HCT116 (cell line): ENCODE results near the gene PRKAG2. TPM values are rescaled to one million over a fixed set of nuclear protein-coding genes. Genes with fewer than 3 reads are reported as not detected.

Source experiments
- ATAC-seq: fragments of 200-7000 bp; cut with Tn5 transposase; 2 replicates; pipeline ENCODE4 v1.9.1; 2020; ENCODE audit warnings: mild to moderate bottlenecking, moderate library complexity
- BruUV-seq: library from RNA; stranded (reverse); fragments of 400-500 nt; replicated peaks from 2 replicates; lab custom pipeline; 2021; lab: Mats Ljungman, UMichigan
- CTCF ChIA-PET: fragments of 300-600 bp; sonication (Branson Sonifier 250); formaldehyde crosslinking; loops from one replicate; lab custom pipeline; 2021; ENCODE audit warnings: antibody characterized with exemption; lab: Charles Lee
- POLR2A ChIA-PET: fragments of 300-600, 350-600 bp; sonication (Branson Sonifier 250); formaldehyde crosslinking; loops from one replicate; lab custom pipeline; 2021; ENCODE audit warnings: antibody characterized with exemption; lab: Charles Lee
- RAD21 ChIA-PET, 2 experiments: fragments of 300-600 bp; sonication (Branson Sonifier 250); formaldehyde crosslinking; loops; one replicate each; lab custom pipeline; 2023; ENCODE audit warnings: low total read pairs in 2 of 2; ENCODE audit not compliant: uncharacterized antibody in 2 of 2, unreplicated experiment in 2 of 2, low non-redundant PET in 1 of 2; lab: Charles Lee
- DNase-seq: peaks from one replicate; pipeline ENCODE4 v3.0.0-alpha.2; 2010; ENCODE audit warnings: low read depth, low spot score
- H2AFZ ChIP-seq: fragments of 200-600 bp; shearing (Covaris generic), sonication (generic); 2 replicates; pipeline ENCODE4 v1.6.1; 2017; ENCODE audit warnings: low read depth, mixed run types, mixed read lengths, antibody characterized with exemption, low read length; ENCODE audit not compliant: poor library complexity, severe bottlenecking
- H3K27ac ChIP-seq: 2 replicates; pipeline ENCODE4 v1.5.1; 2012; ENCODE audit warnings: low read depth, low read length
- H3K27me3 ChIP-seq: fragments of 200-600 bp; sonication (generic); 2 replicates; pipeline ENCODE4 v1.6.1; 2016; ENCODE audit warnings: mixed run types, low read length, mixed read lengths; ENCODE audit not compliant: insufficient read depth
- H3K36me3 ChIP-seq, 2 experiments: fragments of 200-500 bp in 1 of 2; fragments of 200-600 bp in 1 of 2; sonication (Bioruptor generic) in 1 of 2; sonication (generic) in 1 of 2; 2 replicates each; pipeline versions ENCODE4 v1.5.1 to v1.6.1; 2014 to 2016; ENCODE audit warnings: low read length in 2 of 2, inconsistent platforms in 1 of 2, mixed read lengths in 1 of 2, mixed run types in 1 of 2; ENCODE audit not compliant: insufficient read depth in 2 of 2, control insufficient read depth in 1 of 2
- H3K4me1 ChIP-seq, 2 experiments: fragments of 200-600 bp in 1 of 2; sonication (generic) in 1 of 2; 2 replicates each; pipeline versions ENCODE4 v1.5.1 to v1.6.1; 2012 to 2017; ENCODE audit warnings: low read length in 2 of 2, inconsistent platforms in 1 of 2, mild to moderate bottlenecking in 1 of 2, mixed read lengths in 1 of 2, mixed run types in 1 of 2, moderate library complexity in 1 of 2; ENCODE audit not compliant: insufficient read depth in 2 of 2, control insufficient read depth in 1 of 2
- H3K4me2 ChIP-seq: fragments of 200-600 bp; sonication (generic); 2 replicates; pipeline ENCODE4 v1.6.1; 2017; ENCODE audit warnings: mixed run types, low read length, mixed read lengths
- H3K4me3 ChIP-seq, 2 experiments: fragments of 200-600 bp in 1 of 2; sonication (generic) in 1 of 2; replicated peaks in 1 of 2; 2 replicates each; pipeline ENCODE4 v1.5.1; 2011 to 2016; ENCODE audit warnings: low read length in 2 of 2, control low read depth in 1 of 2, low read depth in 1 of 2, mild to moderate bottlenecking in 1 of 2, mixed read lengths in 1 of 2, mixed run types in 1 of 2
- H3K79me2 ChIP-seq: fragments of 200-600 bp; sonication (generic); 2 replicates; pipeline ENCODE4 v1.6.1; 2017; ENCODE audit warnings: mild to moderate bottlenecking, mixed run types, low read length, moderate library complexity, mixed read lengths; ENCODE audit not compliant: insufficient read depth
- H3K9ac ChIP-seq: fragments of 200-600 bp; sonication (generic); 2 replicates; pipeline ENCODE4 v1.6.1; 2016; ENCODE audit warnings: low read length, mixed read lengths
- H3K9me2 ChIP-seq: fragments of 200-600 bp; sonication (generic), shearing (Covaris generic); 2 replicates; pipeline ENCODE4 v1.6.1; 2017; ENCODE audit warnings: mixed run types, mild to moderate bottlenecking, moderate library complexity; ENCODE audit not compliant: insufficient read depth
- H3K9me3 ChIP-seq, 2 experiments: fragments of 200-500 bp in 1 of 2; fragments of 200-600 bp in 1 of 2; sonication (Bioruptor generic) in 1 of 2; sonication (generic) in 1 of 2; 2 replicates each; pipeline ENCODE4 v1.6.1; 2014 to 2017; ENCODE audit warnings: low read length in 2 of 2, mixed read lengths in 2 of 2, inconsistent platforms in 1 of 2, low read depth in 1 of 2, mild to moderate bottlenecking in 1 of 2, mixed run types in 1 of 2, moderate library complexity in 1 of 2; ENCODE audit not compliant: control insufficient read depth in 1 of 2, insufficient read depth in 1 of 2
- H4K20me1 ChIP-seq: fragments of 200-600 bp; sonication (generic), shearing (Covaris generic); 2 replicates; pipeline ENCODE4 v1.6.1; 2017; ENCODE audit warnings: mixed run types, mild to moderate bottlenecking, moderate library complexity; ENCODE audit not compliant: insufficient read depth
- ATF3 ChIP-seq: IDR thresholded peaks from 2 replicates; pipeline ENCODE4 v1.6.1; 2012
- CBX3 ChIP-seq: IDR thresholded peaks from 2 replicates; pipeline ENCODE4 v1.6.1; 2012; ENCODE audit warnings: low read depth
- CEBPB ChIP-seq: IDR thresholded peaks from 2 replicates; pipeline ENCODE4 v1.6.1; 2012; ENCODE audit warnings: low read depth
- EGR1 ChIP-seq: IDR thresholded peaks from 2 replicates; pipeline ENCODE4 v1.6.1; 2012; ENCODE audit warnings: low read depth
- ELF1 ChIP-seq: IDR thresholded peaks from 2 replicates; pipeline ENCODE4 v1.6.1; 2012; ENCODE audit warnings: low read depth, borderline replicate concordance
- EZH2 ChIP-seq: fragments of 200-600 bp; sonication (generic); IDR thresholded peaks from 2 replicates; pipeline ENCODE4 v1.6.1; 2017; ENCODE audit warnings: antibody characterized with exemption, mixed run types
- FOSL1 ChIP-seq: IDR thresholded peaks from 2 replicates; pipeline ENCODE4 v1.6.1; 2012; ENCODE audit warnings: low read depth
- JUND ChIP-seq: IDR thresholded peaks from 2 replicates; pipeline ENCODE4 v1.6.1; 2012
- POLR2A ChIP-seq: IDR thresholded peaks from 2 replicates; pipeline ENCODE4 v1.7.0; 2011; ENCODE audit warnings: borderline replicate concordance; ENCODE audit not compliant: insufficient read depth, insufficient read length; ENCODE audit errors: extremely low read depth
- SIN3A ChIP-seq: IDR thresholded peaks from 2 replicates; pipeline ENCODE4 v1.6.1; 2012; ENCODE audit warnings: low read depth
- SP1 ChIP-seq: IDR thresholded peaks from 2 replicates; pipeline ENCODE4 v1.6.1; 2012; ENCODE audit warnings: low read depth
- SRF ChIP-seq: IDR thresholded peaks from 2 replicates; pipeline ENCODE4 v1.6.1; 2012; ENCODE audit warnings: low read depth
- YY1 ChIP-seq: IDR thresholded peaks from 2 replicates; pipeline ENCODE4 v1.6.1; 2011; ENCODE audit warnings: low read length, low read depth, moderate library complexity, mild to moderate bottlenecking; ENCODE audit not compliant: insufficient replicate concordance; ENCODE audit errors: extremely low read depth
- ZBTB33 ChIP-seq: IDR thresholded peaks from 2 replicates; pipeline ENCODE4 v1.6.1; 2011; ENCODE audit warnings: mild to moderate bottlenecking, low read length, moderate library complexity; ENCODE audit not compliant: insufficient replicate concordance; ENCODE audit errors: extremely low read depth
- ZFX ChIP-seq: fragments of 450-650 bp; IDR thresholded peaks from 2 replicates; pipeline ENCODE4 v1.6.1; 2017
- ZNF274 ChIP-seq: fragments of 200-500 bp; sonication (Bioruptor generic); IDR thresholded peaks from 2 replicates; pipeline ENCODE4 v1.6.1; 2014; ENCODE audit warnings: mild to moderate bottlenecking, low read depth, low read length, inconsistent platforms
- intact Hi-C: fragments of 100-400 bp; cut with micrococcal nuclease; formaldehyde crosslinking; loops from 2 replicates; pipeline ENCODE4 v1.10.0; 2022
- total RNA-seq: library from RNA; stranded (reverse); gene quantifications from one replicate; pipeline ENCODE4 v1.2.1, GENCODE V29; 2021; ENCODE audit not compliant: unreplicated experiment
- TF ChIP-seq, protein P1 (sequence below), 3 experiments: fragments of 200-600 bp in 1 of 3; sonication (generic) in 1 of 3; IDR thresholded peaks in 2 of 3; conservative IDR thresholded peaks in 1 of 3; 2 replicates each; pipeline ENCODE4 v1.5.1; 2012 to 2017; ENCODE audit warnings: low read depth in 2 of 3, low read length in 2 of 3, antibody characterized with exemption in 1 of 3, borderline replicate concordance in 1 of 3, control low read depth in 1 of 3, mild to moderate bottlenecking in 1 of 3, mixed read lengths in 1 of 3, mixed run types in 1 of 3, moderate library complexity in 1 of 3; ENCODE audit not compliant: insufficient read depth in 1 of 3

The PRKAG2 gene
- total RNA-seq, 1 experiment from 2014 or later, result 23.6 TPM

DNA sequence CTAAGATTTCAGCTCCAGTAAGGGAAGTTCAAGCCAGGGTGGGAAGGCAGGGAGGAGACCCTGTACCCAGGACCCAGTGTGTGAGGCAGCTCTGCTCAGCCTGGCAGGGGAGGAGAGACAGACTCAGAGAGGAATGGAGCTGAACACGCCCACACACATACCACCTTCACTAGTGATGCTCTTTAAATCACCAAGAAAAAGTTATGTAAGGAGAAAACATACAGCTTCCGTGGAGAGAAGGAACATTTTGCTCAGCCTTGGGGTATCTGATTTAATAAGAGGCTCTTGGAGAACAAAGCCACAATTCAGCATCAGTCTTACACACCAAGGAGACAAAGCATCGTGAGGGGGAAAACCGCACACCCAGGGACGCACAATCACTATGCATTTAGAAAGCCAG, 62.9 kb downstream of the PRKAG2 start:
- no peaks in the 10 kb centered on the region for H3K9me2 ChIP-seq
- no peaks in the 10 kb centered on the region for H4K20me1 ChIP-seq
- no peaks in the 10 kb centered on the region for H3K27me3 ChIP-seq
- TF ChIP-seq POLR2A, result no peak
- TF ChIP-seq ATF3, result no peak
- TF ChIP-seq YY1, result no peak
- TF ChIP-seq CEBPB, result no peak
- TF ChIP-seq FOSL1, result no peak
- no peak for TF ChIP-seq SIN3A
- no peak overlapping the region for H3K4me2 ChIP-seq
- no peaks in the 10 kb centered on the region for H3K9me3 ChIP-seq
- RAD21 ChIA-PET, result no interaction called here
- BruUV-seq, result no TSS peak
- ATAC-seq (no peak), DNase-seq (no peak)
- H3K27ac ChIP-seq, result no peak overlapping the region
- H3K79me2 ChIP-seq, result no peaks in the 10 kb centered on the region
- intact Hi-C loops, result no loop called here
- no peak overlapping the region for H2AFZ ChIP-seq
- CTCF ChIA-PET, result interaction anchor here (0.7 kb wide), 1 partner anchor 32 kb away, joined by 3 read pairs; no protein-coding TSS in a partner anchor
- no peaks in the 10 kb centered on the region for H3K36me3 ChIP-seq
- H3K4me1 ChIP-seq, result peaks cover under 1 to 12% of the 10 kb centered on the region in 2 experiments; a peak in 3 of 4 replicates
- no peak overlapping the region for H3K9ac ChIP-seq
- no peak overlapping the region for H3K4me3 ChIP-seq
- POLR2A ChIA-PET, result interaction anchor here (1.1 kb wide), 1 partner anchor 18 kb away, joined by 4 read pairs; no protein-coding TSS in a partner anchor

DNA sequence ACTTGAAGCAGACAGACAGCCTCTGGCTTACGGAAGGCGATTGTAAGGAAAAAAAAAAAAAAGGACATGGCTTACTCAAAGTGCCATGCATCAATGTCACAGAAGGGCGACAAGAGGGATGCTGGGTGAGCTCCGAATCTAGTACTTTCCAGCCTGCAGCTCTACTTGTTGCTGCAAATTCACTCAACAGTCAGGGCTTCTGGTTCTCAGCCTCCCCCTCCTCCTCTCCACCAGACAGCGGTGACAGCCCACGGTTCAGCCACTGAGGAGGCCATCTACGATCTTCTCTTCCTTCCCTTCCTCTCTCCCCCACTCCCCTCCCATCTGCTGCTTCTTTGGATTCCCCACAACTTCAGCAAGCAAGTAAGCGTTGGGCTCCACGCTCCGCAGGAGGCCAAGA, 63.5 kb downstream of the PRKAG2 start:
- Histone ChIP-seq H3K36me3 (no peaks in the 10 kb centered on the region), H3K4me2 (no peak overlapping the region), H3K27me3 (no peaks in the 10 kb centered on the region), H3K79me2 (no peaks in the 10 kb centered on the region), H3K9ac (no peak overlapping the region), H3K4me1 (peaks cover 4 to 18% of the 10 kb centered on the region in 2 experiments; a peak in 3 of 4 replicates), H3K9me3 (no peaks in the 10 kb centered on the region), H3K27ac (no peak overlapping the region), H4K20me1 (no peaks in the 10 kb centered on the region), H3K9me2 (no peaks in the 10 kb centered on the region), H3K4me3 (no peak overlapping the region), H2AFZ (no peak overlapping the region)
- ChIA-PET CTCF (no interaction called here), POLR2A (interaction anchor here (1.1 kb wide), 1 partner anchor 17 kb away, joined by 4 read pairs; no protein-coding TSS in a partner anchor), RAD21 (no interaction called here)
- ATAC-seq (no peak), DNase-seq (no peak)
- intact Hi-C loops, result no loop called here
- no TSS peak for BruUV-seq
- TF ChIP-seq ZBTB33, result no peak
- no peak for TF ChIP-seq POLR2A
- TF ChIP-seq ATF3, result no peak
- TF ChIP-seq ZFX, result no peak
- TF ChIP-seq, protein P1, sequence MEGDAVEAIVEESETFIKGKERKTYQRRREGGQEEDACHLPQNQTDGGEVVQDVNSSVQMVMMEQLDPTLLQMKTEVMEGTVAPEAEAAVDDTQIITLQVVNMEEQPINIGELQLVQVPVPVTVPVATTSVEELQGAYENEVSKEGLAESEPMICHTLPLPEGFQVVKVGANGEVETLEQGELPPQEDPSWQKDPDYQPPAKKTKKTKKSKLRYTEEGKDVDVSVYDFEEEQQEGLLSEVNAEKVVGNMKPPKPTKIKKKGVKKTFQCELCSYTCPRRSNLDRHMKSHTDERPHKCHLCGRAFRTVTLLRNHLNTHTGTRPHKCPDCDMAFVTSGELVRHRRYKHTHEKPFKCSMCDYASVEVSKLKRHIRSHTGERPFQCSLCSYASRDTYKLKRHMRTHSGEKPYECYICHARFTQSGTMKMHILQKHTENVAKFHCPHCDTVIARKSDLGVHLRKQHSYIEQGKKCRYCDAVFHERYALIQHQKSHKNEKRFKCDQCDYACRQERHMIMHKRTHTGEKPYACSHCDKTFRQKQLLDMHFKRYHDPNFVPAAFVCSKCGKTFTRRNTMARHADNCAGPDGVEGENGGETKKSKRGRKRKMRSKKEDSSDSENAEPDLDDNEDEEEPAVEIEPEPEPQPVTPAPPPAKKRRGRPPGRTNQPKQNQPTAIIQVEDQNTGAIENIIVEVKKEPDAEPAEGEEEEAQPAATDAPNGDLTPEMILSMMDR (IDR thresholded peaks at IDR 0.05 in 2 of 3, conservative IDR thresholded peaks at IDR 0.05 in 1 of 3; ENCODE audit: borderline replicate concordance in 1 of 3, insufficient read depth in 1 of 3, low read depth in 2 of 3, low read length in 2 of 3), result no peak
- no peak for TF ChIP-seq CBX3
- no peak for TF ChIP-seq SP1
- no peak for TF ChIP-seq CEBPB
- no peak for TF ChIP-seq ZNF274
- TF ChIP-seq SIN3A, result no peak
- no peak for TF ChIP-seq SRF
- TF ChIP-seq YY1, result no peak
- TF ChIP-seq JUND, result no peak
- TF ChIP-seq ELF1, result no peak
- TF ChIP-seq EZH2, result no peak
- TF ChIP-seq EGR1, result no peak
